ENCODE results near the gene GRIK4.
A peak's percentile ranks its signal among the peaks of the same experiment; 100 is the strongest.

Gene GRIK4

GRCh38 chr11:120898568-120898967 lies 387.0 kb downstream of the GRIK4 start:
- no peak for DNase-seq

DNA sequence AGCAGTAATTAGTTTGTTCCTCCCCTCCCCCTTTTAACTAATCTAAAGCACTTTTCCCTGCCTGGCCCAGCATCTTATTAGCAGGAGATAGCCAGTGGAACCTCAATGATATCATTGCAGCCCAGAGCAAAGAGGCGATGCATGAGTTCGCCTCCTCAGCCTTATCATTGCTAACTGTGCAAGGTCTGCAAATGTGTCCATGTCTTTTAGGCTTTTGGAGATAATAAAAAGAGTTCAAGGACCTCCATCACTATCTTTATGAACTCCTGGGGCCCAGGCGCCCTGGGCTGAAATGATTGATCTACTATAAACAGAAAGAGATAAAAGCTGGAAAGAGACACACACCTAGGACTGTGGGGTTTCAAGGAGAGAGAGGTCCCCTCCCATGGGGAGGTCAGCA lies 388.2 kb downstream of the GRIK4 start:
- no peak for DNase-seq

GRCh38 chr11:120900643-120901042 lies 389.1 kb downstream of the GRIK4 start:
- DNase-seq = no peak

DNA sequence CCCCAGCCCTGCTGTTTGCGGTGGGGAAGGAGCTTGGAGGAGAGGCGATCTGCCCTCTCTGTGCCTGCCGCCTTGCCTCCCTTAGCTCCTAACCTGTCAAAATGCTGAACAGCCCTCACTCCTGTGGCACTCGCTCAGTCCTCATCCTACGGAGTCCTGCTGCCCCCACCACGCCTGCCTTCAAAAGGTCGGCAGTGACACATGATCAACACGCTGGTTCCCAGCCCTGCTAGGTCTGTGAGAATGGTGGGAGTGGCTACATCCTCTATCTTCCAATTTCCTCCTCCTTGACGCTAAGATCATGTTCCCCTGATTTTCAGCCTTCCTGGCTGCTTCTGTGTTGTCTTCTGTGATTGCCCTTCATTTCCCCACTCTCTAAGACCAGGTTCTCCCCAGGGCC lies 392.1 kb downstream of the GRIK4 start:
- no peak for DNase-seq

GRCh38 chr11:120904116-120904515 lies 392.6 kb downstream of the GRIK4 start:
- DNase-seq = no peak

DNA sequence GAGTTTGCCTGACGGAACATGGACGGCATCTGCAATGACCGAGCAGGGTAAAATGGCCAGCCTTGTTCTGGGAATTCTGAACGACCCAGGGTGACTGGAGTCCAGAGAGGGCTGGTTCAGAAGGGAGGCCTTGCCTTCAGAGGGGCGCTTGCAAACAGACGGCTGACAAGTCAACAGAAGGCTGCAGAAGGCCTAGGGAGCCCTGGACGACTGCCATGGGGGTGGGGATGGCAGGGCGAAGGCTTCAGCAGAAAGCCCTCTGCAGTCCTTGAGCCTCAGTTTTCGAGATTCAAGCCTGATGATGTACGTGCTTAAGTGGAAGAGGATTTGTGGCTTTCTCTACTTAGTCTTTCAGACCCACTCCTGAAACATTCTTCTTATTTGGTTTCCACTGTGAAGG lies 395.2 kb downstream of the GRIK4 start:
- no peak for DNase-seq

- DNase-seq = no peak
These were observed 396.4 kb downstream of the GRIK4 start for GRCh38 chr11:120907971-120908370.

GRCh38 chr11:120908461-120909181 lies 397.1 kb downstream of the GRIK4 start:
- no peak for DNase-seq

DNA sequence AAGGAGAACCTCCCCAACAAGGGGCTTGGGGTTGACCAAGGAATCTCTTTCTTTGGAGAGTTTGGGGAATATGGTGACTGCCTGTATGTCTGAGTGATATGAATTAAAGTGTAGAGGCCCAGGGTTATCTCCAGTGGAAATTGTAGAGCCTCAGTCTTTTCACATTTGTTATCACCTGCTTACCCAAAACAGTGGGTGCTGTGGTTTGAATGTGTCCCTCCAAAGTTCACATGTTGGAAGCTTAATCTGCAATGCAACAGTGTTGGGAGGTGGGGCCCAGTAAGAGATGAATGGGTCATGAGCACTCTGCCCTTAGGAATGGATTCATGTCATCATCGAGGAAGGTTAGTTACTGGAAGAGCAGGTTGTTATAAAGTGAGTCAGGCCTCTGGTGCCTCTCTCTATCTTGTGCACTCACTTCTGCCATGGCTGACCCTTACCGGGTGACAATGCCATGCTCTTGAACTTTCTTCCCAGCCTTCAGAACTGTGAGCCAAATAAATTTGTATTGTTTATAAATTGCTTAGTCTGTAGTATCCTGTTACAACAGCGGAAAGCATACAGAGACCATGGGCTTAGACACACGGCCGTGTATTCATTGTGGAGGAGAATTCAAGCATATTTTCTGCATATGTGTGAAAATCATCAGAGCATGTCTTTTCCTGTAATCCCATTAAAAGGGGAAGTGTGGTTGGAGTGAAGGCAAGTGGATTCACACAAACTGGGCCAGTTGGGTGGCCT lies 398.3 kb downstream of the GRIK4 start:
- DNase-seq = no peak

DNA sequence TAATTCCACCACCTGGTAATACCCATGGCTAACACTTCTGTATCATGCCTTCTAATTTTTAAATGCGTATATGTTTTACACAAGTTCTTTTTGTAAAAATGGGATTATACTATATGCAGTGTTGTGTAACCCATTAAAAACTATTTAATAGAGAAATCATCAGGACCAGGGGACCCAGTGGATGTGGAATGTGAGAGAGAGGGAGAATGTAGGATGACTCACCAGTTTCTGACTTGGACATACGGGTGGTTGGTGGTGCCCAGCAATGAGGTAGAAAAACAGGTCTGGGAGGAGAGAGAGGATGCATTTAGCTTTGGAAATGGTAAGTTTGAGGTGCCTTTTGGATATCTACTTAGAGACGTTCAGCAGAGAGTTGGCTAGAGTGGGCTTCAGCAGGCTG lies 400.4 kb downstream of the GRIK4 start:
- no peak for DNase-seq

DNA sequence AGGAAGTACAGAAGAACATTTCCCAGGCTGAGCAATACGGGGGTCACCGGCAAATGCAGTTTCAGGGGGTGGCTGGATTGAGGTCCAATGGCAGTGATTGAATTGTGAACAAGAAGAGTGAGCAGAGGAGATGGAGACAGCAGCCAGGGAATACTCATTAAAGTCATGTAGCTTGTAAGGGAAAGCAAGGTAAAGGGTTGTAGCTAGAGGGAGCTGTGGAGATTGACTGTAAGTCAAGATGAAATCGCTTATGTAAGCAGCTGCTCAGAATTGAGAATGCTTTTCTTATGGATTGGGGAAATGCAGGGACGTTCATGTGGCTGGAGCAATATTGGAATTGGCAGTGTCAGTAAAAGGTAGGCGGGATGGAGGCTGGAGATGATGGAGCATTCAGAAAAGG lies 401.0 kb downstream of the GRIK4 start:
- DNase-seq = no peak

GRCh38 chr11:120912915-120913314 lies 401.4 kb downstream of the GRIK4 start:
- no peak for DNase-seq

- DNase-seq = no peak
These were observed 402.5 kb downstream of the GRIK4 start for GRCh38 chr11:120914021-120914420.

DNA sequence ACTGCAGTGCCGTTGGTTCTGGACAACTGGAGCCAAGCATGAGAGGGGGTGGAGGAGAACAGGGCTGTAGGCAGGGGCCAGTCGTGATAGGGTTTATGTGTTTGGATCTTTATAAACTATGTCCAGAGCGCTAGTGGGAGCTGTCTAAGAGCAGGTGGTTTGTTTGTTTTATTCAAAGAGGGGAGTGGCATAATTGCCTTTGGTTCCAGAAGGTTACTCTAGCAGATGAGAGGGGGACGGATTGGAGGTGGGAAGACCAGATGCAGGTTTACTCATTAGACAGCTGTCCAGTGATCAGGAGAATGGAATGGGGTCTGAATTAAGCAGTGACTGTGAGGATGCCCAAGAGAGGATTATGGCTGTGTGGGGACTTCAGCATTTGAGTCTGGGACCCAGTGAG lies 403.1 kb downstream of the GRIK4 start:
- DNase-seq = no peak

- peak; percentile 8 for DNase-seq
These were observed 406.2 kb downstream of the GRIK4 start for GRCh38 chr11:120917559-120918239.

GRCh38 chr11:120918257-120918656 lies 406.7 kb downstream of the GRIK4 start:
- DNase-seq = no peak

DNA sequence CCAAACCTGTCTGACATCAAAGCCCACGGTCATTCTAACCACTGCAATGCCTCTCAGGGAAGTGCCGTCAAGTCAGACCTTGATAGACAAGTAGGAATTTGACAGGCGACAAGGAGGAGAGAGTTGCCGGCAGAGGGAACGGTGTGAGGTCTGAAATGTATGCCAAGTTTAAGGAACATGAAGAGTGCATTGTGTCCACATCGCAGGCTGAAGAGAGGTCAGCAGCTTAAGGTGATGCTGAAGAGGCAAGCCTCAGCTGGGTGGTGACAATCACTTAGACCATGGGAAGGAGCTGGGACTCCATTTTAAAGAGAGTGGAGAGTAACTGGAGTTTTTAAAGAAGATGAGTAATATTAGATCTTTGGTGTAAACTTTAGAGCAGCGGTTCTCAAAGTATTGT lies 407.5 kb downstream of the GRIK4 start:
- no peak for DNase-seq

DNA sequence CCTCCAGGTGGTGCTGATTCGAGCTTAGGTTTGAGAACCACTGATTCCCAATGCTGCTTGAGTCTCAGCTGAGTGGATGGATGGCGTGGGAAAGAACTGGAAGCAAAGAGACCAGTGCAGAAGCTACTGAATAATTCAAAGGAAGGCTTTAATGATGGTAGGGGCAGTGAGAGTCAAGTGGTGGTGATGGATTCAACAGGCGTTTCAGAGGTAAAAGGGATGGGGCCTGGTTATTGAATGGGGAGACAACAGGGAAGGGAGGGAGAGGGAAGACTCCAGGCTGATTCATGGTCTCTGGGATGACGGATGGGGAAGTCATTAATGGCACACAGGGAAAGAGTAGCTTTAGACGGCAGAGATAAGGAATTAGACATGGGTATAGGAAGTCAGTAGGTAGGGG lies 408.0 kb downstream of the GRIK4 start:
- no peak for DNase-seq

DNA sequence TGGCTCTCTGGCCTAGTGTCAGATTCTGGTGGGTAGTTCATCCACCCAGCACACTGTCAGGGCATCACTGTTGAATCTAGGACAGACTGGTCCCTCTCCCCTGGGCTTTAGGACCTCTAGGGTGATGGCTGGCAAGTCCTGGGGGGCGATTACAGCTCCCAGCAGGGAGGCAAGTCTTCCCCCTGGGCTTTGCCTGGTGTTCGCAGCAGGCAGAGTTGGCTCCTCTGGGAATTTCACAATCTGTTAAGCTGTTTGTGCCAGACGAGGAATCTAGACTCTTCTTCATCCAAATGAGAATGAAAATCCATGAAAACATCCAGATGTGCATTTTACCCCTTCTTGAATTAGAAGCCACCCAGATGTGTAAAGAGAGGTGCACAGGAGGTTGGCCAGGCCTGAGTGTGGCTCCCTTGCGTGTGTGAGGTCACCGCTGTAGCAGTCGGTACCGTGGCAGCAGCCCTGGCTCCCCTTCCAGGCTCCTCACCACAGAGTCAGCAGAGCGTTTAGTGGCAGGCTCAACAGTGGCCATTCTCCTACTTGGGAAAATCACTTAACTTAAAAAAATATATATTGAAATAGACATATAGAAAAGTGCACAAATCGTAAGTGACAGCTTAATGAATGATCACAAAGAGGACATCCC lies 412.4 kb downstream of the GRIK4 start:
- DNase-seq = no peak

DNA sequence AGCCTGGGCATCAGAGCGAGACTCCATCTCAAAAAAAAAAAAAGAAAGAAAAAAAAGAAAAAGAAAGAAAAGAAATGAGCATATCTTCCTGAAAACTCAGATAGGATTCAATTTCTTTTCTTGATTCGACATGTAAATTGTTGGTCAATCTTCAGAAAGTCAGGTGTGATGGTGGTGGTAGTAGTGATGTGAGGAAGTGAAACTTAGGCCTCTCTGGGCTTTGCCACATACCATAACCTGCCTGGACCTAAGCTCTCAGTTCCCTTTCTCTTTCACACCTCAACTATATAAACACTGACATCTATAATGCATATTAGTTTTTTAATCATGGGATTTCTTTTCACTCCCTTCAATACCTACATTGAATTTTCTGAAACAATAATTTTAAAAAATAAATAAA lies 414.4 kb downstream of the GRIK4 start:
- DNase-seq = no peak

DNA sequence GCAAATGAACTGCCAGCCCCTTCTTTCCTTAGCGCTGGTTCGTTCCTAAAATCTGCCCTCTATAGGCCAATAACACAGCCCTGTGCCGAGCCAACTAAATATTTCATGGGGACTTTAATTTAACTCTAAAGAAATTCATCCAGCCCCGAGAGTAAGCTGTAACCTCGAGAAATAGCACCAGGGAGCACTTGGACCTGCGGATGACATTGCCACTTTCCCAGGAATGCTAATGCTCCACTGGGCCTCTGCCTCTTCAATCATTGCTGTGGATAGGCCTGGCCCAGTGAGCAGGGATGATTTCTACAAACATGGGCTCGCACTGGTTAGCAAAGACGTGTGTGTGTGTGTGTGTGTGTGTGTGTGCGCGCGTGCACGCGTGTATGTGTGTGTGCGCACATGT lies 417.1 kb downstream of the GRIK4 start:
- no peak for DNase-seq

DNA sequence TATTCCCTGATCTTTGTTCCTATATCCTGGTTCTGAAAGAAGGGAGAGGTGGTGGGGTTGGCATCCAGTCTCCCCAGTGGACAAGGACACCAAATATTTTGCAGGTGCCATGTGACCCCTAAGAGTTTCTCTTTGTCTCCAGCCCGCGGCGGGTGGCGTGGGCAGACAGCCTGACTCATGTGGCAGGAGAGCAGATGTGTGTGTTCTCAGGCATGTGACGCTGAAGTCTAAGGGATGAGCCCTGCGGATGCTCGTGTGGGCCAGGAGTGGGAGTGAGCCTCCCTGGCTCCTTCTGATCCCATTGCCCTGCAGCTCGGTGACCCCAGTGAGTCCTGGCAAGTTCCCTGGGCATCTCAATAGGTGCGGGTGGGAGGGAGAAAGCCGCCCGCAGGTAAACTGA lies 417.5 kb downstream of the GRIK4 start:
- DNase-seq = no peak

DNA sequence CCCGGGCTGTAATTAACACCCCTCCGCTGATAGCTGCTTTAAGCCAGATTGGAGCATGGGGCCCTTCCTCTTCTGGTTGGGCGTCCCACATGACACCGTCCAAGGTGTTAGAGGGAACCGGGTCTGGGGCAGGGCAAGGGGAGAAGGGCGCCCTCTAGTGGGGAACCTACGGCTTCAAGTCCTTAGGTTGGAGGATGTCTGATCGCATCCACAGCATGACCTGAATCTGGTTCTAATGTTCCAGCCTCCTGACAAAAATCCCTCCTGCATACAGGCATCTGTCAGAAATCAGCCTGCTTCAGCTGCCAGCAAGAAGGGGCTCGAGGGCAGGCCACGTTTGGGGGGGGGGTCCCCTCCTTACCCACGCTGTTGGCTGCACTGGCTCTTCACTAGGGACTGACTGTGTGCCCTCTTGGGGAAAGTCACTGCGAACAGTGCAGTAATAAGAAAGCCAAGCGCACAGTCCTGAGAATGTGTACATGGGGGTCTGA lies 418.2 kb downstream of the GRIK4 start:
- peak; percentile 12 for DNase-seq

Data from NCI-H2227 treated with DMSO at 0.1 percent for 48 hours (cell line).